ENCODE measurements around the gene NGF.

Gene NGF

DNA sequence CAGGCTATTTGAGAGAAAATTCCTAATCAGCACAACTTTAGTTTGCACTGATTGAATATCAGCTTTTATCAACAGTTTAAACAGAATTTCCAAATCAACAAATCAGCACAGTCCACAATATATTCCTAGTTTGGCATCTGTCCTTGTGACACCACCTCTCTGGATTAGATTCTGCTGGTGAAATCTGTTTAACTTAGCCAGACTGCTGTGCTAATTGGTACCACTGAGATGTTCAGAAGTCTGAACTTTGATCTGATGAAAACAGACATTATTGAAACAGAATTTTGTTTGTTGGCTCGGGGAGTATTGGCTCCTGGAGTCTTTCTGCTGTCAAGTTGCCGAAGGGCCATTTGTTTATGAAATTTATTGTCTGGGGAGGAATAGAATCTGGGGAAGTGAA is 17.0 kb upstream of the NGF start:
- TF ChIP-seq, protein P1, sequence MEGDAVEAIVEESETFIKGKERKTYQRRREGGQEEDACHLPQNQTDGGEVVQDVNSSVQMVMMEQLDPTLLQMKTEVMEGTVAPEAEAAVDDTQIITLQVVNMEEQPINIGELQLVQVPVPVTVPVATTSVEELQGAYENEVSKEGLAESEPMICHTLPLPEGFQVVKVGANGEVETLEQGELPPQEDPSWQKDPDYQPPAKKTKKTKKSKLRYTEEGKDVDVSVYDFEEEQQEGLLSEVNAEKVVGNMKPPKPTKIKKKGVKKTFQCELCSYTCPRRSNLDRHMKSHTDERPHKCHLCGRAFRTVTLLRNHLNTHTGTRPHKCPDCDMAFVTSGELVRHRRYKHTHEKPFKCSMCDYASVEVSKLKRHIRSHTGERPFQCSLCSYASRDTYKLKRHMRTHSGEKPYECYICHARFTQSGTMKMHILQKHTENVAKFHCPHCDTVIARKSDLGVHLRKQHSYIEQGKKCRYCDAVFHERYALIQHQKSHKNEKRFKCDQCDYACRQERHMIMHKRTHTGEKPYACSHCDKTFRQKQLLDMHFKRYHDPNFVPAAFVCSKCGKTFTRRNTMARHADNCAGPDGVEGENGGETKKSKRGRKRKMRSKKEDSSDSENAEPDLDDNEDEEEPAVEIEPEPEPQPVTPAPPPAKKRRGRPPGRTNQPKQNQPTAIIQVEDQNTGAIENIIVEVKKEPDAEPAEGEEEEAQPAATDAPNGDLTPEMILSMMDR (IDR thresholded peaks at IDR 0.05; ENCODE audit: low read depth, low read length), result no peak
- Histone ChIP-seq H3K27me3 (no peaks in the 10 kb centered on the region), H3K4me3 (ENCODE audit: low read depth, low read length) (no peak overlapping the region), H3K36me3 (no peaks in the 10 kb centered on the region), H3K9me3 (no peaks in the 10 kb centered on the region), H3K4me1 (no peaks in the 10 kb centered on the region)
- DNase-seq, result no peak

DNA sequence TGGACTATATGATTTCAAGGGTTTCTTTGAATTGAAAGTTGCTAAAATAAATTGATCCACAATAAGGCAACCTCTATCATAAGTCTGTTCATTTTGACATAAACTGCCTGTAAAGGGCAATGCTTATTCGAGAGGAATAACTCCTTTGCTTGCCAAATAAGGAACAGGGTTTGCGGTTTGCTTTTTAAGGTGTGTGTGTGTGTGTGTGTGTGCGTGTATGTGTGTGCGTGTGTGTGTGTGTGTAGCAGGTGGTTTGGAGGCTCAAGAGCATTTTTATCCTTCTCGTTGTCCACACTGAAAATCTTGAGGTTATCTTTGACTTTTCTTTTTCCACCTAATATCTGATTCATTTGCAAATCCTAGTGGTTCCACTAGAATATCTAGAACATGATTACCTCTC is 13.1 kb upstream of the NGF start:
- no peak overlapping the region for H3K4me3 ChIP-seq (ENCODE audit: low read depth, low read length)
- H3K27me3 ChIP-seq, result no peaks in the 10 kb centered on the region
- no peaks in the 10 kb centered on the region for H3K4me1 ChIP-seq
- TF ChIP-seq, protein P1 (IDR thresholded peaks at IDR 0.05; ENCODE audit: low read depth, low read length), result no peak
- no peaks in the 10 kb centered on the region for H3K9me3 ChIP-seq
- H3K36me3 ChIP-seq, result no peaks in the 10 kb centered on the region
- DNase-seq, result no peak

DNA sequence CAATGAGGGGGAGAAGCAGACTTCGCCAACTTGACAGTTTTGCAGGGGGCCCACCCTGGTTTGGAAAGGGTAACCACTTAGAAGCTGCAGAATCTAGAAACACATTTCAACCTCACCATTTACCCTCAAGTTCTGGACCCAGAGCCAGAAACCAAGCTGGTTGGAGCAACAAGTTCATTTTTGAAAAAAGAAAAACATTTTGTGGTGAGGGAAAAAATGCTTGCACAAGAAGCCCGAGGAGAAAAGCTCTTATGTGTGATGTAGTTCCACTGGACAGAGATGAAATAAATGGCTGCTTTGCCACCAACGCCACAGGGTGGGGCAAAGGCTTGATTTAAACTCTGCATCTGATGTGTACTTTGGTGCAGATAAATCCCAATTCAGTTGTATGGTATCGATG is 10.6 kb upstream of the NGF start:
- no peaks in the 10 kb centered on the region for H3K36me3 ChIP-seq
- no peaks in the 10 kb centered on the region for H3K27me3 ChIP-seq
- no peaks in the 10 kb centered on the region for H3K4me1 ChIP-seq
- TF ChIP-seq, protein P1 (IDR thresholded peaks at IDR 0.05; ENCODE audit: low read depth, low read length), result no peak
- no peaks in the 10 kb centered on the region for H3K9me3 ChIP-seq
- DNase-seq, result no peak
- H3K4me3 ChIP-seq (ENCODE audit: low read depth, low read length), result no peak overlapping the region

DNA sequence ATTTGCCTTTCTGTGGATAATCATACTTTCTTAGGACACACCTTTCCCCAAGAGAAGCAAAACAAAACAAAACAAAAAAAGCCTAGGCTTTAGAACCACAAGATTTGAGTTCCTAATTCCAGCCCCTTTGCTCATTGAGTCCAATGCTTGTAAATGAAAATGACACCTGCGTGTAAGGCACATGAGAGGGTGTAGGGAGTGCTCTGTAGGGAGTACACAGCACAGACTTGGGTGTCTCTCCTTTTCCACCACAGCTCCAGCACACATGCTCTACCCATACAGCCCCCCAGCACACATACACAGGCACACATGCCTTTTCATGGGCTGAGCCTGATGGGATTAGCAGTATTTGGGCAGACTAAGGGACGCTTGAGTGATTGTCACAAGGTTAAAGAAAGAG is 9.2 kb upstream of the NGF start:
- DNase-seq, result no peak
- H3K4me3 ChIP-seq (ENCODE audit: low read depth, low read length), result no peak overlapping the region
- H3K4me1 ChIP-seq, result no peaks in the 10 kb centered on the region
- H3K9me3 ChIP-seq, result no peaks in the 10 kb centered on the region
- TF ChIP-seq, protein P1 (IDR thresholded peaks at IDR 0.05; ENCODE audit: low read depth, low read length), result no peak
- no peaks in the 10 kb centered on the region for H3K36me3 ChIP-seq
- H3K27me3 ChIP-seq, result no peaks in the 10 kb centered on the region

DNA sequence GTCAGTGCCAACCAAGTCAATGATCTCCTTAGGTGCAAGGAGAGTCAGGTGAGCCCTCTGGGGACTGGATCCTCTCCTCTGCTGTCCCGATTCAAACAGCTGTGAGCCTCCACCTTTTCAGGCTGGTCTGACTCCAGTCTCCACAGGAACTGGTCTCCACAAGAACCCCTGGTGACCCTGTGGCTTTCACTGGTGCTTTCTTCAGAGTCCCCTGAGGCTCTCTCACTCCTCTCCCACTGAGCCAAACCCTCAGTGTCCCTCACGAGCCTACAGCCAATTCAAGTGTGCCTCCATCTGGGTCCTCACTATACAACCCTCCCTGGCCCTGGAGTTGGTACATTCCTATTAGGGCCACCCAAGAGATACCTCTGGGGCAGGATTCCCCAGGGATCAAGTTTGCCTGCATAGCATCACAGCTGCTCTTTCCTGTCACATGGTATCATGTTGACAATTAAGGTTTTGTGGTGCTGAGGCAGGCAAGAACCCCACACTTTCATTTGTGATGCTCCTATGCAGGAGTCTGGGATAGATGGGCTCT is 5.2 kb upstream of the NGF start:
- TF ChIP-seq, protein P1 (IDR thresholded peaks at IDR 0.05; ENCODE audit: low read depth, low read length), result no peak
- H3K4me3 ChIP-seq (ENCODE audit: low read depth, low read length), result no peak overlapping the region
- H3K36me3 ChIP-seq, result no peaks in the 10 kb centered on the region
- no peaks in the 10 kb centered on the region; the same call in 1 of the 2 replicates for H3K9me3 ChIP-seq
- H3K4me1 ChIP-seq, result no peaks in the 10 kb centered on the region
- no peaks in the 10 kb centered on the region; the same call in 1 of the 2 replicates for H3K27me3 ChIP-seq
- DNase-seq, result no peak

DNA sequence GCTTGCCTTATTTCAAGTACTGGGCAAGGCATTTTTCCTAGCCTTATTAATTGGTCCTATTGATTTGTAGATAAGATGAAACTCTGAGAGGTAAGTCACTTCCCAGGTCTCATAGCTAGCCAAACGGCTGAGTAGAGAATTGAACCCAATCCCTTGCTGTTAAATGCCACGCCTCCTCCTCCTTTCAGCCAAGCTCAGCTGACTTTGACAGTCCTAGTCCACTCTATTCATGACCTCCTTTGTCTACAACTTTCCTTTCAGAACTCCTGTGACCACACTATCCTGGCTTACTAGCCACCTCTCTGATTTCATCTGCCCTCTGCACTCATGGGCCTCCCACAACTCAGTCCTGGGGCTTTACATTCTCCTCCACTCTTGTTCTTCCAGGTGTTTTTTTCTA is 3.9 kb upstream of the NGF start:
- Histone ChIP-seq H3K4me1 (no peaks in the 10 kb centered on the region), H3K4me3 (ENCODE audit: low read depth, low read length) (no peak overlapping the region), H3K27me3 (peaks cover 6% of the 10 kb centered on the region; the same call in 1 of the 2 replicates), H3K36me3 (no peaks in the 10 kb centered on the region), H3K9me3 (no peaks in the 10 kb centered on the region; the same call in 1 of the 2 replicates)
- DNase-seq, result no peak
- TF ChIP-seq, protein P1 (IDR thresholded peaks at IDR 0.05; ENCODE audit: low read depth, low read length), result no peak
